Type B pancreatic cell (in vitro differentiated cells): ENCODE measurements around the gene FYN. TPM values are rescaled to one million over a fixed set of nuclear protein-coding genes. Genes with fewer than 3 reads are reported as not detected.

ENCODE experiments used
- DNase-seq: peaks from one replicate; pipeline ENCODE4 v3.0.0; 2021; ENCODE audit warnings: mixed read lengths; ENCODE audit not compliant: unreplicated experiment; ENCODE audit errors: extremely low spot score
- H3K27ac Mint-ChIP-seq: 2 replicates; pipeline ENCODE4 v1.8.0; 2021; ENCODE audit warnings: mild to moderate bottlenecking, mixed read lengths
- H3K27me3 Mint-ChIP-seq: 2 replicates; pipeline ENCODE4 v1.8.0; 2021; ENCODE audit warnings: mixed read lengths
- H3K36me3 Mint-ChIP-seq: 2 replicates; pipeline ENCODE4 v1.8.0; 2021; ENCODE audit warnings: mixed read lengths
- H3K4me1 Mint-ChIP-seq: one replicate; pipeline ENCODE4 v1.8.0; 2021; ENCODE audit warnings: mixed read lengths; ENCODE audit not compliant: unreplicated experiment
- H3K4me3 Mint-ChIP-seq: 2 replicates; pipeline ENCODE4 v1.8.0; 2021; ENCODE audit warnings: mild to moderate bottlenecking, mixed read lengths
- H3K9me3 Mint-ChIP-seq: 2 replicates; pipeline ENCODE4 v1.8.0; 2021; ENCODE audit warnings: mixed read lengths
- total RNA-seq: library from RNA; stranded (reverse); gene quantifications from 2 replicates; pipeline ENCODE4 v1.2.1, GENCODE V29; 2021; ENCODE audit warnings: low replicate concordance
- TF ChIP-seq, protein P1 (sequence below): fragments of 200-600 bp; sonication (generic); conservative IDR thresholded peaks from 2 replicates; pipeline ENCODE4 v1.5.0; 2021; ENCODE audit warnings: antibody characterized with exemption, mild to moderate bottlenecking

Gene FYN
- total RNA-seq, 1 donor from 2014 or later, result 131 TPM

DNA sequence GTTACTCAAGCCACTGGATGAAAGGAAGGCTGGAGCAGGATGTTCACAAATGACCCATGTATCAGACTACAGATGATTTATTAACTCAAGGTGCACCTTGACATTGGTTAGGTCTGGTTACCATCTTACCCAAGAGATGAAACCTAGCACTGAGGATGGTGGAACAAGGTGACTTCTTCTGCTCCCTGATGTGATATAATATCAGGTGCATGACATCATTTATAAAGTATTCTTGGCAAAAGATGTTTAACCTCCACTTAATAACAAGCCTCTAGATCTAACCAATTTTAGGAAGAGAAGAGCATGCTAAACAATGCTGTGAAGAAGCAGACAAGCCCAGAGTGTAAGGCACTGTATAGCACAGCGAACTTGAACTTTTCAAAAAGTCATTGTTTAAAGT is 100.9 kb downstream of the FYN start:
- peaks cover 26% of the 10 kb centered on the region for H3K36me3 Mint-ChIP-seq
- H3K27me3 Mint-ChIP-seq, result no peaks in the 10 kb centered on the region
- H3K4me3 Mint-ChIP-seq, result no peak overlapping the region
- TF ChIP-seq, protein P1, sequence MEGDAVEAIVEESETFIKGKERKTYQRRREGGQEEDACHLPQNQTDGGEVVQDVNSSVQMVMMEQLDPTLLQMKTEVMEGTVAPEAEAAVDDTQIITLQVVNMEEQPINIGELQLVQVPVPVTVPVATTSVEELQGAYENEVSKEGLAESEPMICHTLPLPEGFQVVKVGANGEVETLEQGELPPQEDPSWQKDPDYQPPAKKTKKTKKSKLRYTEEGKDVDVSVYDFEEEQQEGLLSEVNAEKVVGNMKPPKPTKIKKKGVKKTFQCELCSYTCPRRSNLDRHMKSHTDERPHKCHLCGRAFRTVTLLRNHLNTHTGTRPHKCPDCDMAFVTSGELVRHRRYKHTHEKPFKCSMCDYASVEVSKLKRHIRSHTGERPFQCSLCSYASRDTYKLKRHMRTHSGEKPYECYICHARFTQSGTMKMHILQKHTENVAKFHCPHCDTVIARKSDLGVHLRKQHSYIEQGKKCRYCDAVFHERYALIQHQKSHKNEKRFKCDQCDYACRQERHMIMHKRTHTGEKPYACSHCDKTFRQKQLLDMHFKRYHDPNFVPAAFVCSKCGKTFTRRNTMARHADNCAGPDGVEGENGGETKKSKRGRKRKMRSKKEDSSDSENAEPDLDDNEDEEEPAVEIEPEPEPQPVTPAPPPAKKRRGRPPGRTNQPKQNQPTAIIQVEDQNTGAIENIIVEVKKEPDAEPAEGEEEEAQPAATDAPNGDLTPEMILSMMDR, result no peak
- H3K27ac Mint-ChIP-seq, result no peak overlapping the region
- H3K4me1 Mint-ChIP-seq, result peaks cover 49% of the 10 kb centered on the region
- H3K9me3 Mint-ChIP-seq, result no peaks in the 10 kb centered on the region
- DNase-seq, result no peak

DNA sequence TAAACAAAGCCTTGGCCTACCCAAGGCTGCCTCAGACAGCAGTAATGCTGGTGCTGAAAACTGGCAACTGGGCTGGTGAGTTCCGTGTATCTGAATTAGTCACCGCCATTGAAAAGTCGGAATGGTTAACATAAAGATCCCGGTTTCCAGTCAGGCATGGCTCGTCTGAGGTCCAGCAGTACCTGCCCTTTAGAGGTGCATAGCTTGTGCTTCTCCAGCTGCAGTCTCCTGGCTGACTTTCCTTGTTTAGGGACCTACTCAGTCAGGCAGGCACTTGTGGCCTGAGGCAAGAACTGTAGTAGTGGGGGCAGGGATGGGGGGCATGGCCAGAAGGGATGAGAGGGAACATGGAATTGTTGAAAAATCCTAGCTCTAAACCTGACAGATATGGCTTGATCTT is 101.6 kb downstream of the FYN start:
- Mint-ChIP-seq H3K9me3 (no peaks in the 10 kb centered on the region), H3K27me3 (no peaks in the 10 kb centered on the region), H3K36me3 (peaks cover 22% of the 10 kb centered on the region), H3K4me1 (peaks cover 44% of the 10 kb centered on the region), H3K4me3 (no peak overlapping the region), H3K27ac (no peak overlapping the region)
- DNase-seq, result no peak
- TF ChIP-seq, protein P1, result no peak

DNA sequence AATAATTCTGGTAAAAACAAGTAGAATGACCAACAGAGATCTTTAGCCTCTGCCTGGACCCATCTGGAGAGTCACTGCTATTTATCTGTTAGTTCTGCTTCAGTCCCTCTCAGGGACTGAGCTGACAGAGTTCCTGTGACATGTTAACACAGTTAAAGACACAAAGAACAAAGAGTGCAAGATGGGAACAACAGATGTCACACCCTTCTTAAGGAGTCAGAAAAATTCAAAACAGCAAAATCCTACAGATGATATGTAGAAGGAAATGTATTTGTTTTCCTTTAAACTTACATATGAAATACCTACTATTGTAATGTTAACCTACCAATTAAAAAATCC is 102.2 kb downstream of the FYN start:
- H3K4me1 Mint-ChIP-seq, result peaks cover 44% of the 10 kb centered on the region
- no peaks in the 10 kb centered on the region for H3K27me3 Mint-ChIP-seq
- H3K4me3 Mint-ChIP-seq, result no peak overlapping the region
- no peak overlapping the region for H3K27ac Mint-ChIP-seq
- peaks cover 25% of the 10 kb centered on the region for H3K36me3 Mint-ChIP-seq
- H3K9me3 Mint-ChIP-seq, result no peaks in the 10 kb centered on the region
- no peak for DNase-seq
- TF ChIP-seq, protein P1, result no peak

DNA sequence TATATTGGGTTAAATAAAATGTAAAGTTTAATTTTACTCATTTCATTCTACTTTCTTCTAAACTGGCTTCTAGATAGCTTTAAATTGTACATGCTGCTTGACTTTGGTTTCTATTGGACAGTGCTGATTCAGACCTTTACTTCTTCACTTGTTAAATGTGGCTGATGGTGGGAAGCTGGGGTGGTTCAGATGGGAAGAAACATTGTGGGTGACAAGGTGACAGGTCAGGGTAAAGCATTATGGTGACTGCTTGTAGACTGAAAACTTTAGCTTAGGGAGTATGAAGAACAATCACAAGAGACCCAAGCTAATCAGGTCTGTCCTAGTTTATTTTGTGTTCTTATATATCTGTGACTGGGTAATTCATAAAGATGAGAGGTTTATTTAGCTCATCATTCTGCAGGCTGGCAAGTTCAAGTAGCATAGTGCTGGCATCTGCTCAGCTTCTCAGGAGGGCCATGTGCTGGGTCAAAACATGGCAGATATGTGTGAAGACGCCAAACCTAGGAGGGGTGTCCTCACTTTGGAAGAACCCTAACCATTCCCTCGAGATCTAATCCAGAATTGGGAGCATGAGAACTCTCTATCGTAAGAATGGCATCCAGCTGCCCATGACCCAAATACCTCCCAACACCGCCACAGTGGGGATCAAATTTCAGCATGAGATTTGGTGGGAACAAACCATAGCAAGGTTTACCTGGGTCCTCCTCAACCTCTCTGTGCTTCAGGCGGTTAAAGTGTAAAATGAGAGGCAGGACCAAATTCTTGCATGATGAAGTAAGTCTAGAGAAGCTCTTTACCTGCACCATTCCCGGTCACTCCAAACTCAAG is 102.8 kb downstream of the FYN start:
- Mint-ChIP-seq H3K4me1 (peaks cover 44% of the 10 kb centered on the region), H3K27me3 (no peaks in the 10 kb centered on the region)

DNA sequence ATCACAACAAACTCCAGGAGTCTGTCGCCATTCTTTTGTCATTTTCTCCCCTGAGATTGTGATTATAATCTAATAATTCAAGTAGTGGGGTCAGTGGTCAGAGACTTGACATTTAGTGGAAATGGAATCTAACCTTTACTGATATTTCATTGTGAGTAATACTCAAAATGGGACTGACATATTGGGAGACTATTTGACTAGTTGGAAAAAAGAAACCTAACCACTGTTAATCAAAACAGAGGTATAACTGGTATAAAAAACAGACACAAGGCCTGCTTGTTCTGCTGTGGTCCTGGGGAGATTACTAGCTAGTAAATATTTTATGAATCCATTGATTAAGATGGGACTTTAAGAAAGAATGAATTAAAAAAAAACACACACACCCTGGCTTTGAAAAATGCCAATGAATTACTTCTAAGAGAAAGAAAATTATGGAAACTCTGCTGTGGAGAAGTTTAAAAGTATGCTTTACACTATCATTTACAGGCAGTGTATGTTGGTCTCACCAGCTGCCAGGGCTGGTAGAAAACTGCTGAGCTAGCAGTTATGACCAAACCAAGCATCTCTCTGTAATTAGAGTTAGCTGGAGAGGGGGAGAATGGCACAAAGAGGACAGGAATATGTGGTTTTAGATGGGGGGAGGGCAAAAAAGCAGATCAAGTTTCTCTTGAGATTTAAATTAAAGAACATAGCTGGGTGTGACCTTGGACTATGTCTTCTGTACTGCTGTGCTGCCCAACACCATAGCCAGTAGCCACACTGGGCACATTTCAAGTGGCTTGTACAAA is 103.7 kb downstream of the FYN start:
- Mint-ChIP-seq H3K4me3 (no peak overlapping the region), H3K4me1 (peaks cover 46% of the 10 kb centered on the region), H3K27me3 (no peaks in the 10 kb centered on the region), H3K9me3 (no peaks in the 10 kb centered on the region), H3K36me3 (peaks cover 35% of the 10 kb centered on the region), H3K27ac (no peak overlapping the region)
- DNase-seq, result no peak
- TF ChIP-seq, protein P1, result no peak

More for the DNA sequence above, 102.8 kb downstream of the FYN start:
- H3K4me3 Mint-ChIP-seq, result no peak overlapping the region
- no peak for DNase-seq
- H3K36me3 Mint-ChIP-seq, result peaks cover 29% of the 10 kb centered on the region
- TF ChIP-seq, protein P1, result no peak
- H3K9me3 Mint-ChIP-seq, result no peaks in the 10 kb centered on the region
- H3K27ac Mint-ChIP-seq, result no peak overlapping the region
